Sigmoid colon (tissue), 4 donors: ENCODE results near the gene MYL6.

Experiments used
- EP300 ChIP-seq, 4 donors: sonication (generic); formaldehyde crosslinking; IDR thresholded peaks; one replicate each; pipeline ENCODE4 v1.6.1; 2017; ENCODE audit warnings: antibody characterized with exemption in 4 of 4
- POLR2AphosphoS5 ChIP-seq, 4 donors: sonication (generic); formaldehyde crosslinking; IDR thresholded peaks; one replicate each; pipeline ENCODE4 v1.6.1; 2017; ENCODE audit warnings: antibody characterized with exemption in 4 of 4
- TF ChIP-seq, protein P1 (sequence below), 4 experiments: fragments of 450-650 bp in 3 of 4; fragments of 200-600 bp in 1 of 4; IDR thresholded peaks; one replicate each; pipeline ENCODE4 v1.5.1; 2016 to 2019; ENCODE audit warnings: antibody characterized with exemption in 4 of 4, mild to moderate bottlenecking in 3 of 4, moderate library complexity in 2 of 4

DNA sequence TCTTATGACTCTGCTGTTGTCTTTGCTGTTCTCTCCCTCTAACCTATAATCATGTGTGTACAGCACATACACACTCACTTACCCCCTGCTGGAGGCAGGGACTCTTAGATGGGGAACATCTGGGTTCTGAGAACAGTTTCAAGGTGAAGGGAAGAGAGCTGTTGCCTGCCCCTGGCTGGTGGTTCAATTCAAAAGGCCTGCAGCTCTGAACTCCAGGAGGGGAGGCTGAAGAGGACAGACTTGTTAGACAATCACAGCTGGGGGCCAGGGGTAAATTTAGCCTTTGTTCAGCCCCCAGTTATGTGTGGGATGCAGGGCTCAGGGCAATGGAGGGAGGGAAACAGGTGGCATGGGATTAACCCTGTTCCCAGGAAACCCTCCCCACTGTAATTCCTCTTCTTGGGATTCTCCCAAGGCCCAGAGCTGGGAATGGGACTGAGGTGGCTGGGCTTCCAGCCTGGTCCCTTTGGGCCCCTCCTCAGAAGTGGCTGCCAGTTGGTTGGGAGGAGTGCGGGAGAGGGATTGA, 3.9 kb upstream of the MYL6 start:
- TF ChIP-seq POLR2AphosphoS5 (IDR thresholded peaks at IDR 0.05) (no peak), EP300 (IDR thresholded peaks at IDR 0.05) (no peak)
- TF ChIP-seq, protein P1, sequence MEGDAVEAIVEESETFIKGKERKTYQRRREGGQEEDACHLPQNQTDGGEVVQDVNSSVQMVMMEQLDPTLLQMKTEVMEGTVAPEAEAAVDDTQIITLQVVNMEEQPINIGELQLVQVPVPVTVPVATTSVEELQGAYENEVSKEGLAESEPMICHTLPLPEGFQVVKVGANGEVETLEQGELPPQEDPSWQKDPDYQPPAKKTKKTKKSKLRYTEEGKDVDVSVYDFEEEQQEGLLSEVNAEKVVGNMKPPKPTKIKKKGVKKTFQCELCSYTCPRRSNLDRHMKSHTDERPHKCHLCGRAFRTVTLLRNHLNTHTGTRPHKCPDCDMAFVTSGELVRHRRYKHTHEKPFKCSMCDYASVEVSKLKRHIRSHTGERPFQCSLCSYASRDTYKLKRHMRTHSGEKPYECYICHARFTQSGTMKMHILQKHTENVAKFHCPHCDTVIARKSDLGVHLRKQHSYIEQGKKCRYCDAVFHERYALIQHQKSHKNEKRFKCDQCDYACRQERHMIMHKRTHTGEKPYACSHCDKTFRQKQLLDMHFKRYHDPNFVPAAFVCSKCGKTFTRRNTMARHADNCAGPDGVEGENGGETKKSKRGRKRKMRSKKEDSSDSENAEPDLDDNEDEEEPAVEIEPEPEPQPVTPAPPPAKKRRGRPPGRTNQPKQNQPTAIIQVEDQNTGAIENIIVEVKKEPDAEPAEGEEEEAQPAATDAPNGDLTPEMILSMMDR (IDR thresholded peaks at IDR 0.05), result no peak
